ENCODE measurements around the gene ATP2B3. TPM values are rescaled to one million over a fixed set of nuclear protein-coding genes. Genes with fewer than 3 reads are reported as not detected.

The ATP2B3 gene
- total RNA-seq, 1 donor from 2014 or later, result 0.10 TPM

- Mint-ChIP-seq H3K9me3 (ENCODE audit: unreplicated experiment) (no peaks in the 10 kb centered on the region), H3K4me1 (ENCODE audit: unreplicated experiment) (peaks cover 6% of the 10 kb centered on the region), H3K27ac (ENCODE audit: unreplicated experiment) (peak overlapping the region; percentile 72), H3K4me3 (ENCODE audit: unreplicated experiment) (no peak overlapping the region), H3K36me3 (ENCODE audit: low read depth, unreplicated experiment) (peaks cover 5% of the 10 kb centered on the region), H3K27me3 (ENCODE audit: unreplicated experiment) (peaks cover 8% of the 10 kb centered on the region)
- TF ChIP-seq, protein P1, sequence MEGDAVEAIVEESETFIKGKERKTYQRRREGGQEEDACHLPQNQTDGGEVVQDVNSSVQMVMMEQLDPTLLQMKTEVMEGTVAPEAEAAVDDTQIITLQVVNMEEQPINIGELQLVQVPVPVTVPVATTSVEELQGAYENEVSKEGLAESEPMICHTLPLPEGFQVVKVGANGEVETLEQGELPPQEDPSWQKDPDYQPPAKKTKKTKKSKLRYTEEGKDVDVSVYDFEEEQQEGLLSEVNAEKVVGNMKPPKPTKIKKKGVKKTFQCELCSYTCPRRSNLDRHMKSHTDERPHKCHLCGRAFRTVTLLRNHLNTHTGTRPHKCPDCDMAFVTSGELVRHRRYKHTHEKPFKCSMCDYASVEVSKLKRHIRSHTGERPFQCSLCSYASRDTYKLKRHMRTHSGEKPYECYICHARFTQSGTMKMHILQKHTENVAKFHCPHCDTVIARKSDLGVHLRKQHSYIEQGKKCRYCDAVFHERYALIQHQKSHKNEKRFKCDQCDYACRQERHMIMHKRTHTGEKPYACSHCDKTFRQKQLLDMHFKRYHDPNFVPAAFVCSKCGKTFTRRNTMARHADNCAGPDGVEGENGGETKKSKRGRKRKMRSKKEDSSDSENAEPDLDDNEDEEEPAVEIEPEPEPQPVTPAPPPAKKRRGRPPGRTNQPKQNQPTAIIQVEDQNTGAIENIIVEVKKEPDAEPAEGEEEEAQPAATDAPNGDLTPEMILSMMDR (IDR thresholded peaks at IDR 0.05; ENCODE audit: unreplicated experiment), result no peak
- DNase-seq (ENCODE audit: low spot score), result no peak
Observed at GRCh38 chrX:153500676-153501280, 16.7 kb upstream of the ATP2B3 start.

GRCh38 chrX:153501530-153501929, 15.9 kb upstream of the ATP2B3 start:
- Mint-ChIP-seq H3K36me3 (ENCODE audit: low read depth, unreplicated experiment) (peaks cover 5% of the 10 kb centered on the region), H3K9me3 (ENCODE audit: unreplicated experiment) (no peaks in the 10 kb centered on the region), H3K4me3 (ENCODE audit: unreplicated experiment) (no peak overlapping the region), H3K4me1 (ENCODE audit: unreplicated experiment) (peaks cover 6% of the 10 kb centered on the region), H3K27me3 (ENCODE audit: unreplicated experiment) (peaks cover 8% of the 10 kb centered on the region), H3K27ac (ENCODE audit: unreplicated experiment) (no peak overlapping the region)
- no peak for DNase-seq (ENCODE audit: low spot score)
- TF ChIP-seq, protein P1 (IDR thresholded peaks at IDR 0.05; ENCODE audit: unreplicated experiment), result no peak

- TF ChIP-seq, protein P1 (IDR thresholded peaks at IDR 0.05; ENCODE audit: unreplicated experiment), result no peak
- no peaks in the 10 kb centered on the region for H3K9me3 Mint-ChIP-seq (ENCODE audit: unreplicated experiment)
- no peak overlapping the region for H3K27ac Mint-ChIP-seq (ENCODE audit: unreplicated experiment)
- no peak for DNase-seq (ENCODE audit: low spot score)
- peaks cover 6% of the 10 kb centered on the region for H3K4me1 Mint-ChIP-seq (ENCODE audit: unreplicated experiment)
- H3K36me3 Mint-ChIP-seq (ENCODE audit: low read depth, unreplicated experiment), result peaks cover 5% of the 10 kb centered on the region
- no peak overlapping the region for H3K4me3 Mint-ChIP-seq (ENCODE audit: unreplicated experiment)
- H3K27me3 Mint-ChIP-seq (ENCODE audit: unreplicated experiment), result peaks cover 8% of the 10 kb centered on the region
Observed at GRCh38 chrX:153502131-153502530, 15.3 kb upstream of the ATP2B3 start.

DNA sequence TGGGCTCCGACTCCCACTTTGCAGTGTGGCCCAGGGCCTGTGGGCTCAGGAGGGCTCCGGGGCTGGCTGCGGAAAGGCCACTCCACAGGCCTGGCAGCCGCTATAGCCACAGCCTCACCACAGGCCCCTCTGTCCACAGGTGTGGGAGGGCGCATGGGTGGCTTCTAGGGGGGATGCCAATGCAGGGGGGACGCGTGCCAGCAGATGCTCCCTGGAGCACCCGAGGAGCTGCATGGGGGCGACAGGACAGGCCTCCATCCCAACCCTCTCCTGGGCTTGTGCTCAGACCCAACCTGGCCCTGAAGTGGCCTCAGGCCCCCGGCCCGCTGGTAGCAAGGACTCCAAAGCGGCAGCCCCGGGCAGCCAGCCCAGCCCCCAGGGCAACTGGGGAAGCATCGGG, 14.6 kb upstream of the ATP2B3 start:
- Mint-ChIP-seq H3K36me3 (ENCODE audit: low read depth, unreplicated experiment) (peaks cover 5% of the 10 kb centered on the region), H3K27ac (ENCODE audit: unreplicated experiment) (no peak overlapping the region), H3K4me1 (ENCODE audit: unreplicated experiment) (peaks cover 6% of the 10 kb centered on the region)

GRCh38 chrX:153504445-153505016, 12.9 kb upstream of the ATP2B3 start:
- TF ChIP-seq, protein P1 (IDR thresholded peaks at IDR 0.05; ENCODE audit: unreplicated experiment), result no peak
- Mint-ChIP-seq H3K9me3 (ENCODE audit: unreplicated experiment) (no peaks in the 10 kb centered on the region), H3K4me1 (ENCODE audit: unreplicated experiment) (peaks cover 6% of the 10 kb centered on the region), H3K27me3 (ENCODE audit: unreplicated experiment) (peaks cover 8% of the 10 kb centered on the region), H3K27ac (ENCODE audit: unreplicated experiment) (no peak overlapping the region), H3K36me3 (ENCODE audit: low read depth, unreplicated experiment) (peaks cover 5% of the 10 kb centered on the region), H3K4me3 (ENCODE audit: unreplicated experiment) (no peak overlapping the region)
- DNase-seq (ENCODE audit: low spot score), result no peak

More for the DNA sequence above, 14.6 kb upstream of the ATP2B3 start:
- Mint-ChIP-seq H3K27me3 (ENCODE audit: unreplicated experiment) (peaks cover 8% of the 10 kb centered on the region), H3K4me3 (ENCODE audit: unreplicated experiment) (no peak overlapping the region), H3K9me3 (ENCODE audit: unreplicated experiment) (no peaks in the 10 kb centered on the region)
- TF ChIP-seq, protein P1 (IDR thresholded peaks at IDR 0.05; ENCODE audit: unreplicated experiment), result no peak
- DNase-seq (ENCODE audit: low spot score), result no peak
